Liver (tissue), 9 donors: ENCODE measurements around the gene PIGN. TPM values are rescaled to one million over a fixed set of nuclear protein-coding genes. Genes with fewer than 3 reads are reported as not detected.

ENCODE experiments used
- DNase-seq: peaks from one replicate; pipeline ENCODE4 v3.0.0-alpha.2; 2017; ENCODE audit warnings: low spot score
- H3K27ac ChIP-seq, 2 donors: one replicate each; pipeline ENCODE4 v1.7.0; 2013; ENCODE audit warnings: inconsistent platforms in 2 of 2, low read length in 2 of 2, control low read depth in 1 of 2, low read depth in 1 of 2, mild to moderate bottlenecking in 1 of 2
- H3K27me3 ChIP-seq, 4 donors: one replicate each; pipeline versions ENCODE4 v1.6.1 to v1.7.0; 2013; ENCODE audit warnings: low read length in 3 of 4, inconsistent platforms in 1 of 4, mild to moderate bottlenecking in 1 of 4, moderate library complexity in 1 of 4; ENCODE audit not compliant: control insufficient read depth in 4 of 4, insufficient read depth in 4 of 4
- H3K36me3 ChIP-seq, 4 donors: one replicate each; pipeline versions ENCODE4 v1.6.1 to v1.7.0; 2013; ENCODE audit warnings: low read length in 3 of 4, mild to moderate bottlenecking in 3 of 4, low read depth in 1 of 4, moderate library complexity in 1 of 4; ENCODE audit not compliant: control insufficient read depth in 4 of 4, insufficient read depth in 3 of 4
- H3K4me1 ChIP-seq, 4 donors: one replicate each; pipeline versions ENCODE4 v1.6.1 to v1.7.0; 2013; ENCODE audit warnings: low read length in 3 of 4, mild to moderate bottlenecking in 3 of 4, moderate library complexity in 1 of 4; ENCODE audit not compliant: control insufficient read depth in 4 of 4, insufficient read depth in 4 of 4
- H3K4me3 ChIP-seq, 3 donors: one replicate each; pipeline versions ENCODE4 v1.6.1 to v1.7.0; 2013; ENCODE audit warnings: low read length in 3 of 3, control low read depth in 1 of 3, low read depth in 1 of 3, mild to moderate bottlenecking in 1 of 3
- H3K9ac ChIP-seq, 2 donors: one replicate each; pipeline ENCODE4 v1.7.0; 2013; ENCODE audit warnings: low read length in 2 of 2, mild to moderate bottlenecking in 2 of 2, moderate library complexity in 2 of 2, control low read depth in 1 of 2, low read depth in 1 of 2
- H3K9me3 ChIP-seq, 4 donors: one replicate each; pipeline versions ENCODE4 v1.6.1 to v1.7.0; 2013; ENCODE audit warnings: low read length in 3 of 4; ENCODE audit not compliant: control insufficient read depth in 4 of 4
- HNF4A ChIP-seq, 2 donors: conservative IDR thresholded peaks; 2 replicates each; pipeline ENCODE4 v1.6.1; 2016; ENCODE audit warnings: antibody characterized with exemption in 2 of 2, mild to moderate bottlenecking in 2 of 2
- HNF4G ChIP-seq: IDR thresholded peaks from 2 replicates; pipeline ENCODE4 v1.6.1; 2016; ENCODE audit warnings: antibody characterized with exemption
- JUND ChIP-seq, 2 donors: IDR thresholded peaks; 2 replicates each; pipeline ENCODE4 v1.6.1; 2016; ENCODE audit warnings: antibody characterized with exemption in 2 of 2
- NR2F2 ChIP-seq: IDR thresholded peaks from 2 replicates; pipeline ENCODE4 v1.6.1; 2016; ENCODE audit warnings: antibody characterized with exemption
- REST ChIP-seq: IDR thresholded peaks from 2 replicates; pipeline ENCODE4 v1.6.1; 2016; ENCODE audit warnings: antibody characterized with exemption, mild to moderate bottlenecking
- RXRA ChIP-seq, 2 donors: IDR thresholded peaks; 2 replicates each; pipeline ENCODE4 v1.6.1; 2017 to 2018; ENCODE audit warnings: antibody characterized with exemption in 2 of 2, mild to moderate bottlenecking in 1 of 2
- SP1 ChIP-seq: IDR thresholded peaks from 2 replicates; pipeline ENCODE4 v1.6.1; 2018; ENCODE audit warnings: antibody characterized with exemption, mild to moderate bottlenecking
- TAF1 ChIP-seq: conservative IDR thresholded peaks from 2 replicates; pipeline ENCODE4 v1.6.1; 2016; ENCODE audit warnings: antibody characterized with exemption, mild to moderate bottlenecking
- YY1 ChIP-seq: IDR thresholded peaks from 2 replicates; pipeline ENCODE4 v1.6.1; 2016; ENCODE audit warnings: antibody characterized with exemption, mild to moderate bottlenecking
- ZBTB33 ChIP-seq: IDR thresholded peaks from 2 replicates; pipeline ENCODE4 v1.6.1; 2016; ENCODE audit warnings: antibody characterized with exemption
- WGBS: extraction: QIAGEN DNeasy Blood & Tissue Kit; methylation state at CpG from one replicate; pipeline ENCODE4 v1.1.7; 2013; 5-methylcytosine and 5-hydroxymethylcytosine counted together
- polyA plus RNA-seq, 2 donors: library from polyadenylated mRNA; stranded (reverse) in 1 of 2; unstranded in 1 of 2; fragments of 200-250 nt in 1 of 2; fragments of >200 nt in 1 of 2; fragmentation: Nextera tagmentation in 1 of 2; extraction: Ambion mirVana in 1 of 2; gene quantifications; one replicate each; pipeline versions ENCODE4 v1.2.1 to v1.2.3, GENCODE V29; 2013 to 2015
- total RNA-seq, 2 donors: library from RNA; depleted of rRNA; stranded (reverse); fragments of >200 nt; gene quantifications; one replicate each; pipeline ENCODE4 v1.2.3, GENCODE V29; 2014
- TF ChIP-seq, protein P1 (sequence below): IDR thresholded peaks from 2 replicates; pipeline ENCODE4 v1.6.1; 2016; ENCODE audit warnings: antibody characterized with exemption
- donor health status: healthy.
- donor health status: healthy.
- donor health status: healthy.
- donor health status: healthy.
- donor health status: healthy.

Gene PIGN
- total and polyA plus RNA-seq, 4 donors: 5.1 to 20.6 (median 12.5) TPM

DNA sequence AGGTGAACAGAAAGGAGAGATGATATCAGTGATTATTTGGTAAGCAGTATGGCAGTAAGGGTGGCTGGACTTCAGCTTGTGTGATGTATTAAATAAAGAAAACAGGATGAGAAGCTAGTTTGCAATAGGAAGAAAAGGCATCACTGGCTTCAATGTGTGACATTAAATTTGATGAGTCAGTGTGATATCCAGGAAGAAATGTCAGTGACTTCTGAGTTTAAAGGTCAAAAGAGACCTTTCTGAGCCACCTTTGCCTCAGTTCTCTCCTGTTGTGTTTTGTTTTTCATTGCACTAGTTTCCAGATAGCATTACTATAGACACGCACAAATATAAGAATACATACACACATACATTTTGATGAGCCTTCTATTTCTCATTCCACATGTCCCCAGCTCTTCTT is 105.6 kb downstream of the PIGN start:
- Histone ChIP-seq H3K4me1 (peaks cover 0 to 4% (median 3%) of the 10 kb centered on the region in 4 donors), H3K27ac (no peak overlapping the region), H3K9me3 (no peaks in the 10 kb centered on the region), H3K4me3 (no peak overlapping the region), H3K27me3 (no peaks in the 10 kb centered on the region), H3K9ac (no peak overlapping the region), H3K36me3 (peaks cover 0 to 4% (median 0%) of the 10 kb centered on the region in 4 donors)
- 94% methylated on average over 1 of the region's 1 CpG for WGBS
- DNase-seq: no peak
- TF ChIP-seq RXRA (IDR thresholded peaks at IDR 0.05): peak; percentile 6 to 75
- TF ChIP-seq REST: peak; percentile 11
- no peak for TF ChIP-seq TAF1
- no peak for TF ChIP-seq NR2F2
- peak in 1 of 2 donors; percentile 54 for TF ChIP-seq HNF4A (conservative IDR thresholded peaks at IDR 0.05)
- TF ChIP-seq JUND (IDR thresholded peaks at IDR 0.05): peak in 1 of 2 donors; percentile 24

GRCh38 chr18:62080172-62080900 is 106.5 kb downstream of the PIGN start:
- Histone ChIP-seq H3K4me3 (no peak overlapping the region), H3K27me3 (no peaks in the 10 kb centered on the region), H3K27ac (peak overlapping the region; percentile 37 to 57), H3K4me1 (peaks cover 0 to 4% (median 3%) of the 10 kb centered on the region in 4 donors), H3K9me3 (no peaks in the 10 kb centered on the region), H3K36me3 (no peaks in the 10 kb centered on the region), H3K9ac (no peak overlapping the region)
- no peak for DNase-seq
- TF ChIP-seq, protein P1, sequence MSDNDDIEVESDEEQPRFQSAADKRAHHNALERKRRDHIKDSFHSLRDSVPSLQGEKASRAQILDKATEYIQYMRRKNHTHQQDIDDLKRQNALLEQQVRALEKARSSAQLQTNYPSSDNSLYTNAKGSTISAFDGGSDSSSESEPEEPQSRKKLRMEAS: no peak
- TF ChIP-seq ZBTB33 (no peak), REST (no peak), HNF4A (conservative IDR thresholded peaks at IDR 0.05) (peak; percentile 19 to 65), YY1 (peak; percentile 17), RXRA (IDR thresholded peaks at IDR 0.05) (peak in 1 of 2 donors; percentile 46), SP1 (no peak), HNF4G (no peak)
- 75% methylated on average over 5 of the region's 5 CpGs for WGBS
